K562 (cell line): Measurements from ENCODE around the gene NR3C2. TPM values are rescaled to one million over a fixed set of nuclear protein-coding genes. Genes with fewer than 3 reads are reported as not detected.

Experiments used
- ATAC-seq: fragments of 200-7000 bp; cut with Tn5 transposase; 3 replicates; pipeline ENCODE4 v1.9.1; 2020; ENCODE audit warnings: moderate library complexity
- BruUV-seq: library from RNA; stranded (reverse); fragments of 400-500 nt; replicated peaks from 2 replicates; lab custom pipeline; 2021; lab: Mats Ljungman, UMichigan
- CTCF ChIA-PET: fragments of 300-600 bp; formaldehyde crosslinking; extraction: SDS; loops from one replicate; lab custom pipeline; 2021; ENCODE audit warnings: low intra/inter-chr PET ratio; lab: Yijun Ruan, JAX
- POLR2A ChIA-PET: fragments of 300-600, 350-650 bp; sonication (Branson Sonifier 250); formaldehyde crosslinking; extraction: SDS; loops from one replicate; lab custom pipeline; 2021; ENCODE audit warnings: antibody characterized with exemption, inconsistent platforms; lab: Yijun Ruan, JAX
- DNase-seq, 4 experiments: peaks; one replicate each; pipeline versions ENCODE4 v3.0.0 to v3.0.0-alpha.2; 2011 to 2018; ENCODE audit warnings: low spot score in 3 of 4, mixed read lengths in 3 of 4; ENCODE audit errors: extremely low read depth in 1 of 4
- FAIRE-seq: peaks from 2 replicates; lab custom pipeline; 2011; peaks lifted over from hg19 to GRCh38; lab: Jason Lieb, UNC
- H2AFZ ChIP-seq: 2 replicates; pipeline ENCODE4 v1.6.0; 2011; ENCODE audit warnings: low read depth, low read length, control low read depth, inconsistent platforms
- H3K27ac ChIP-seq: fragments of 200-600 bp; 3 replicates; pipeline ENCODE4 v1.8.0; 2011; ENCODE audit warnings: low read depth, mild to moderate bottlenecking, control low read depth, inconsistent platforms, low read length, moderate library complexity, mixed read lengths; ENCODE audit errors: extremely low read depth
- H3K27me3 ChIP-seq, 2 experiments: fragments of 300-600 bp in 1 of 2; 2 replicates in 1 of 2; 3 replicates in 1 of 2; pipeline versions ENCODE4 v1.6.0 to v1.8.0; 2011; ENCODE audit warnings: inconsistent platforms in 2 of 2, low read length in 2 of 2, mild to moderate bottlenecking in 1 of 2, mixed read lengths in 1 of 2, moderate library complexity in 1 of 2; ENCODE audit not compliant: control insufficient read depth in 2 of 2, insufficient read depth in 2 of 2
- H3K36me3 ChIP-seq: fragments of 300-600 bp; 3 replicates; pipeline ENCODE4 v1.8.0; 2011; ENCODE audit warnings: mild to moderate bottlenecking, low read length, inconsistent platforms; ENCODE audit not compliant: control insufficient read depth, insufficient read depth
- H3K4me1 ChIP-seq, 2 experiments: fragments of 200-600 bp in 1 of 2; replicated peaks in 1 of 2; 2 replicates in 1 of 2; 3 replicates in 1 of 2; pipeline versions ENCODE4 v1.5.1 to v1.8.0; 2011; ENCODE audit warnings: inconsistent platforms in 2 of 2, low read length in 2 of 2, mild to moderate bottlenecking in 1 of 2, mixed read lengths in 1 of 2, moderate library complexity in 1 of 2; ENCODE audit not compliant: control insufficient read depth in 2 of 2, insufficient read depth in 2 of 2
- H3K4me2 ChIP-seq: 2 replicates; pipeline ENCODE4 v1.6.1; 2011; ENCODE audit warnings: low read length, control low read depth, inconsistent platforms, mixed read lengths; ENCODE audit not compliant: insufficient read depth
- H3K4me3 ChIP-seq: fragments of 200-600 bp; sonication (generic), shearing (Covaris generic); 2 replicates; pipeline ENCODE4 v1.5.1; 2016; ENCODE audit warnings: control low read depth, inconsistent platforms
- H3K79me2 ChIP-seq: fragments of 200-600 bp; 3 replicates; pipeline ENCODE4 v1.8.0; 2011; ENCODE audit warnings: low read length, inconsistent platforms; ENCODE audit not compliant: control insufficient read depth, insufficient read depth
- H3K9ac ChIP-seq, 2 experiments: 2 replicates each; pipeline versions ENCODE4 v1.6.0 to v1.6.1; 2011; ENCODE audit warnings: low read depth in 2 of 2, low read length in 2 of 2, control low read depth in 1 of 2, inconsistent platforms in 1 of 2, mild to moderate bottlenecking in 1 of 2, mixed read lengths in 1 of 2; ENCODE audit not compliant: insufficient read depth in 1 of 2
- H3K9me1 ChIP-seq: one replicate; pipeline ENCODE4 v1.6.0; 2011; ENCODE audit warnings: inconsistent platforms, mild to moderate bottlenecking, low read length, moderate library complexity; ENCODE audit not compliant: control insufficient read depth, insufficient read depth
- H3K9me3 ChIP-seq: replicated peaks from 2 replicates; pipeline ENCODE4 v1.5.1; 2011; ENCODE audit warnings: low read depth, low read length, inconsistent platforms; ENCODE audit not compliant: control insufficient read depth, insufficient read depth
- H4K20me1 ChIP-seq: replicated peaks from 2 replicates; pipeline ENCODE4 v1.6.1; 2011; ENCODE audit warnings: low read length, inconsistent platforms, mixed read lengths; ENCODE audit not compliant: control insufficient read depth, insufficient read depth
- ARID1B ChIP-seq: fragments of 450-650 bp; IDR thresholded peaks from 2 replicates; pipeline ENCODE4 v1.6.1; 2016; ENCODE audit warnings: antibody characterized with exemption, mild to moderate bottlenecking, inconsistent platforms
- CREBBP ChIP-seq: IDR thresholded peaks from one replicate; pipeline ENCODE4 v1.6.1; 2012; ENCODE audit warnings: low read depth, mild to moderate bottlenecking, control low read depth, inconsistent platforms, low read length
- E2F5 ChIP-seq: sonication (generic); formaldehyde crosslinking; IDR thresholded peaks from 2 replicates; pipeline ENCODE4 v1.8.0; 2022; ENCODE audit warnings: mild to moderate bottlenecking, missing genetic modification reagents
- EP300 ChIP-seq: IDR thresholded peaks from 2 replicates; pipeline ENCODE4 v1.6.1; 2012; ENCODE audit warnings: low read length, improper control_type of control experiment
- HMGN3 ChIP-seq: IDR thresholded peaks from 2 replicates; pipeline ENCODE4 v1.6.1; 2011; ENCODE audit warnings: borderline replicate concordance, low read depth, mild to moderate bottlenecking, mixed read lengths, low read length; ENCODE audit not compliant: insufficient read length; ENCODE audit errors: extremely low read depth
- NCOA4 ChIP-seq: fragments of 450-650 bp; IDR thresholded peaks from 2 replicates; pipeline ENCODE4 v1.6.1; 2018; ENCODE audit warnings: mild to moderate bottlenecking; ENCODE audit not compliant: partially characterized antibody
- PYGO2 ChIP-seq: fragments of 450-650 bp; IDR thresholded peaks from 2 replicates; pipeline ENCODE4 v1.6.1; 2016; ENCODE audit warnings: mild to moderate bottlenecking, missing genetic modification characterization, moderate library complexity, missing compliant biosample characterization
- SMAD2 ChIP-seq: fragments of 150-350 bp; IDR thresholded peaks from 2 replicates; pipeline ENCODE4 v1.6.1; 2014; ENCODE audit warnings: low read depth, mild to moderate bottlenecking, low read length
- SNRNP70 ChIP-seq: fragments of 200-400 bp; formaldehyde crosslinking; optimal IDR thresholded peaks from 2 replicates; pipeline ENCODE3; 2017; ENCODE audit warnings: low read depth, low read length
- TAF15 ChIP-seq: fragments of 200-400 bp; formaldehyde crosslinking; IDR thresholded peaks from 2 replicates; pipeline ENCODE4 v1.6.1; 2017; ENCODE audit warnings: mild to moderate bottlenecking, low read depth, low read length, moderate library complexity
- TAF7 ChIP-seq: fragments of 450-650 bp; IDR thresholded peaks from 2 replicates; pipeline ENCODE4 v1.6.1; 2016; ENCODE audit warnings: missing genetic modification characterization, missing compliant biosample characterization
- TFE3 ChIP-seq: fragments of 450-650 bp; formaldehyde crosslinking; IDR thresholded peaks from 2 replicates; pipeline ENCODE4 v1.4.0; 2020; ENCODE audit warnings: mild to moderate bottlenecking, mixed read lengths
- ZNF354B ChIP-seq: fragments of 250-450 bp; sonication (Bioruptor Pico); IDR thresholded peaks from 2 replicates; pipeline ENCODE4 v1.4.0; 2020
- ZSCAN32 ChIP-seq: fragments of 450-650 bp; formaldehyde crosslinking; IDR thresholded peaks from 2 replicates; pipeline ENCODE4 v1.4.0; 2020; ENCODE audit warnings: mild to moderate bottlenecking, moderate library complexity
- WGBS: fragments of 100-300 bp; shearing (Covaris generic); methylation state at CpG from one replicate; pipeline ENCODE4 v1.1.6; 2016; ENCODE audit warnings: low coverage, mixed read lengths; ENCODE audit not compliant: insufficient coverage; ENCODE audit errors: missing lambda C conversion rate; 5-methylcytosine and 5-hydroxymethylcytosine counted together
- in situ Hi-C: fragments of 300-500 bp; cut with MboI; formaldehyde crosslinking; loops from 4 replicates; pipeline ENCODE4 v1.15.0; 2018; ENCODE audit warnings: inconsistent platforms, mixed read lengths
- intact Hi-C: fragments of 100-400 bp; cut with micrococcal nuclease; formaldehyde crosslinking; loops from 2 replicates; pipeline ENCODE4 v1.14.2; 2022
- polyA plus RNA-seq, 8 experiments: library from polyadenylated mRNA; depleted of rRNA in 4 of 8; stranded (reverse) in 5 of 8; unstranded in 3 of 8; fragments of >200 nt; fragmentation: Nextera tagmentation in 2 of 8; fragmentation: Illumina TruSeq in 1 of 8; extraction: Ambion mirVana in 2 of 8; extraction: Trizol in 1 of 8; gene quantifications; 2 replicates each; pipeline versions ENCODE4 v1.2.1 to v1.2.3, GENCODE V29; 2011 to 2014; ENCODE audit warnings: inconsistent platforms in 1 of 8, missing spikeins in 1 of 8
- total RNA-seq, 7 experiments: library from RNA; depleted of rRNA in 6 of 7; stranded (reverse); fragments of >200 nt in 6 of 7; fragmentation: Illumina TruSeq in 2 of 7; extraction: Trizol in 2 of 7; gene quantifications; 2 replicates each; pipeline versions ENCODE4 v1.2.1 to v1.2.3, GENCODE V29; 2011 to 2021; ENCODE audit warnings: low replicate concordance in 1 of 7
- TF ChIP-seq, protein P1 (sequence below): fragments of 450-650 bp; IDR thresholded peaks from 2 replicates; pipeline ENCODE4 v1.7.1; 2018; ENCODE audit warnings: mild to moderate bottlenecking, low read depth; ENCODE audit not compliant: partially characterized antibody
- TF ChIP-seq, protein P2 (sequence below): fragments of 450-650 bp; IDR thresholded peaks from 2 replicates; pipeline ENCODE4 v1.6.1; 2016; ENCODE audit warnings: borderline replicate concordance

Gene NR3C2
- total and polyA plus RNA-seq, 9 of the 15 experiments (the other 6 are each of a cell fraction or from before 2014, with no cell fraction given): 0.01 to 0.28 (median 0.16) TPM; not detected in 2

DNA sequence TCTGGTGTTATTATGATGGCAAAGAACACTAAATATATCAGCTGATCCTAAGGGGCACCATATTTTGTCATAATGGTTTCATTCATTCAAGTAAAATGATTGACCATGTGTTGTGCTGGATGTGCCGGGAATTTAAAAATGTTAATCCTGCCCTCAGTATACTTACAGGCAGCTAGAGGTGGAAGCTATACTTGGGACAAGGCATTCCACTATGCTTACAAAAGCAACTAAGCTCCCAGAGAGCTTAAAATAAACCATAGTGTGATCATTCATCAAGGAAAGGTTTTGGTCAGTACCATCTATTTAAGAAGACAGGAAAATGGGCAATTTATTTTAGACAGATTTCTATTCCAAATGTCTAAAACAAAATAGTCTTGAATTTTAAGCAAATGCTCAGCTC is 46.4 kb downstream of the NR3C2 start:
- no peak overlapping the region for H3K9ac ChIP-seq
- CTCF ChIA-PET: no interaction called here
- no peak for FAIRE-seq
- TF ChIP-seq ZNF354B (CRISPR knock-in tag): no peak
- TF ChIP-seq TAF15: no peak
- TF ChIP-seq HMGN3: no peak
- TF ChIP-seq, protein P1, sequence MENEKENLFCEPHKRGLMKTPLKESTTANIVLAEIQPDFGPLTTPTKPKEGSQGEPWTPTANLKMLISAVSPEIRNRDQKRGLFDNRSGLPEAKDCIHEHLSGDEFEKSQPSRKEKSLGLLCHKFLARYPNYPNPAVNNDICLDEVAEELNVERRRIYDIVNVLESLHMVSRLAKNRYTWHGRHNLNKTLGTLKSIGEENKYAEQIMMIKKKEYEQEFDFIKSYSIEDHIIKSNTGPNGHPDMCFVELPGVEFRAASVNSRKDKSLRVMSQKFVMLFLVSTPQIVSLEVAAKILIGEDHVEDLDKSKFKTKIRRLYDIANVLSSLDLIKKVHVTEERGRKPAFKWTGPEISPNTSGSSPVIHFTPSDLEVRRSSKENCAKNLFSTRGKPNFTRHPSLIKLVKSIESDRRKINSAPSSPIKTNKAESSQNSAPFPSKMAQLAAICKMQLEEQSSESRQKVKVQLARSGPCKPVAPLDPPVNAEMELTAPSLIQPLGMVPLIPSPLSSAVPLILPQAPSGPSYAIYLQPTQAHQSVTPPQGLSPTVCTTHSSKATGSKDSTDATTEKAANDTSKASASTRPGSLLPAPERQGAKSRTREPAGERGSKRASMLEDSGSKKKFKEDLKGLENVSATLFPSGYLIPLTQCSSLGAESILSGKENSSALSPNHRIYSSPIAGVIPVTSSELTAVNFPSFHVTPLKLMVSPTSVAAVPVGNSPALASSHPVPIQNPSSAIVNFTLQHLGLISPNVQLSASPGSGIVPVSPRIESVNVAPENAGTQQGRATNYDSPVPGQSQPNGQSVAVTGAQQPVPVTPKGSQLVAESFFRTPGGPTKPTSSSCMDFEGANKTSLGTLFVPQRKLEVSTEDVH: no peak
- TF ChIP-seq E2F5: no peak
- TF ChIP-seq CREBBP: no peak
- no peak for TF ChIP-seq TAF7 (tag)
- TF ChIP-seq SMAD2: no peak
- TF ChIP-seq TFE3 (CRISPR knock-in tag): no peak
- TF ChIP-seq ARID1B: no peak
- TF ChIP-seq, protein P2, sequence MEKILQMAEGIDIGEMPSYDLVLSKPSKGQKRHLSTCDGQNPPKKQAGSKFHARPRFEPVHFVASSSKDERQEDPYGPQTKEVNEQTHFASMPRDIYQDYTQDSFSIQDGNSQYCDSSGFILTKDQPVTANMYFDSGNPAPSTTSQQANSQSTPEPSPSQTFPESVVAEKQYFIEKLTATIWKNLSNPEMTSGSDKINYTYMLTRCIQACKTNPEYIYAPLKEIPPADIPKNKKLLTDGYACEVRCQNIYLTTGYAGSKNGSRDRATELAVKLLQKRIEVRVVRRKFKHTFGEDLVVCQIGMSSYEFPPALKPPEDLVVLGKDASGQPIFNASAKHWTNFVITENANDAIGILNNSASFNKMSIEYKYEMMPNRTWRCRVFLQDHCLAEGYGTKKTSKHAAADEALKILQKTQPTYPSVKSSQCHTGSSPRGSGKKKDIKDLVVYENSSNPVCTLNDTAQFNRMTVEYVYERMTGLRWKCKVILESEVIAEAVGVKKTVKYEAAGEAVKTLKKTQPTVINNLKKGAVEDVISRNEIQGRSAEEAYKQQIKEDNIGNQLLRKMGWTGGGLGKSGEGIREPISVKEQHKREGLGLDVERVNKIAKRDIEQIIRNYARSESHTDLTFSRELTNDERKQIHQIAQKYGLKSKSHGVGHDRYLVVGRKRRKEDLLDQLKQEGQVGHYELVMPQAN: no peak
- no peak for TF ChIP-seq SNRNP70
- no peak for TF ChIP-seq PYGO2 (tag)
- TF ChIP-seq ZSCAN32 (CRISPR knock-in tag): no peak
- TF ChIP-seq EP300: no peak
- TF ChIP-seq NCOA4: no peak

More for the DNA sequence above, 46.4 kb downstream of the NR3C2 start:
- no peak for ATAC-seq
- Histone ChIP-seq H3K36me3 (no peaks in the 10 kb centered on the region), H3K27ac (no peak overlapping the region), H3K4me3 (no peak overlapping the region), H3K9me3 (no peaks in the 10 kb centered on the region), H3K4me2 (no peak overlapping the region), H3K27me3 (no peaks in the 10 kb centered on the region), H3K4me1 (no peaks in the 10 kb centered on the region), H4K20me1 (no peaks in the 10 kb centered on the region), H3K79me2 (no peaks in the 10 kb centered on the region), H2AFZ (no peak overlapping the region), H3K9me1 (no peaks in the 10 kb centered on the region)
- intact Hi-C loops: no loop called here
- no TSS peak for BruUV-seq
- WGBS: 0% methylated on average over 1 of the region's 1 CpG
- no peak for DNase-seq
- POLR2A ChIA-PET: no interaction called here
- in situ Hi-C loops: no loop called here
